Left ventricle myocardium inferior (tissue), 1 donor: ENCODE data around the gene TOE1. TPM values are rescaled to one million over a fixed set of nuclear protein-coding genes. Genes with fewer than 3 reads are reported as not detected.
"Not testable (repeated sequence)": the region's sequence is repeated elsewhere in the genome, so short reads cannot be mapped to it uniquely, and the experiment has no call there.

Experiments used
- DNase-seq: peaks from one replicate; pipeline ENCODE4 v3.0.0-alpha.2; 2020
- H3K27ac ChIP-seq: fragments of 200-600 bp; replicated peaks from 2 replicates; pipeline ENCODE4 v1.8.0; 2021
- H3K27me3 ChIP-seq: fragments of 200-600 bp; 2 replicates; pipeline ENCODE4 v1.8.0; 2021; ENCODE audit warnings: low read depth
- H3K36me3 ChIP-seq: fragments of 200-600 bp; 2 replicates; pipeline ENCODE4 v1.8.0; 2021
- H3K4me1 ChIP-seq: fragments of 200-600 bp; 2 replicates; pipeline ENCODE4 v1.8.0; 2021
- H3K4me3 ChIP-seq: fragments of 200-600 bp; 2 replicates; pipeline ENCODE4 v1.8.0; 2021; ENCODE audit warnings: mild to moderate bottlenecking, moderate library complexity
- H3K9me3 ChIP-seq: fragments of 200-600 bp; replicated peaks from 2 replicates; pipeline ENCODE4 v1.8.0; 2021
- CTCF ChIP-seq: fragments of 200-600 bp; IDR thresholded peaks from 2 replicates; pipeline ENCODE4 v1.8.0; 2021; ENCODE audit warnings: antibody characterized with exemption, mild to moderate bottlenecking, borderline replicate concordance
- intact Hi-C: fragments of 100-400 bp; cut with micrococcal nuclease; formaldehyde crosslinking; loops from one replicate; pipeline ENCODE4 v1.11.0; 2022
- total RNA-seq: library from RNA; stranded (reverse); fragmentation: NEBNext Ultra II Directional; extraction: Animal tissue kit (Norgen Biotek cat#: 25700); gene quantifications from one replicate; pipeline ENCODE4 v1.2.1, GENCODE V29; 2021
- donor health status: DM: no; HTN: yes; CAD: no; lungs with severe emphysema.

Gene TOE1
- total RNA-seq, 1 donor from 2014 or later = 3.2 TPM

- no peak overlapping the region for H3K4me3 ChIP-seq
- DNase-seq = no peak
- intact Hi-C loops = no loop called here
- H3K36me3 ChIP-seq = no peaks in the 10 kb centered on the region
- peaks cover 6% of the 10 kb centered on the region for H3K4me1 ChIP-seq
- no peaks in the 10 kb centered on the region for H3K9me3 ChIP-seq
- no peak overlapping the region for H3K27ac ChIP-seq
- no peak for TF ChIP-seq CTCF
- H3K27me3 ChIP-seq = no peaks in the 10 kb centered on the region
Measured at GRCh38 chr1:45378184-45378583, 38.2 kb downstream of the TOE1 start.

GRCh38 chr1:45379524-45379923 is 39.6 kb downstream of the TOE1 start:
- intact Hi-C loops = no loop called here
- TF ChIP-seq CTCF = no peak
- Histone ChIP-seq H3K36me3 (no peaks in the 10 kb centered on the region), H3K27me3 (no peaks in the 10 kb centered on the region), H3K9me3 (no peaks in the 10 kb centered on the region), H3K4me1 (peaks cover 6% of the 10 kb centered on the region), H3K27ac (no peak overlapping the region), H3K4me3 (no peak overlapping the region)
- DNase-seq = no peak

GRCh38 chr1:45380125-45380524 is 40.2 kb downstream of the TOE1 start:
- intact Hi-C loops = no loop called here
- no peak for DNase-seq
- peaks cover 6% of the 10 kb centered on the region for H3K4me1 ChIP-seq
- H3K27ac ChIP-seq = no peak overlapping the region
- no peak for TF ChIP-seq CTCF
- no peaks in the 10 kb centered on the region for H3K36me3 ChIP-seq
- H3K9me3 ChIP-seq = no peaks in the 10 kb centered on the region
- no peak overlapping the region for H3K4me3 ChIP-seq
- H3K27me3 ChIP-seq = no peaks in the 10 kb centered on the region

- H3K9me3 ChIP-seq = no peaks in the 10 kb centered on the region
- DNase-seq = no peak
- no peak for TF ChIP-seq CTCF
- H3K4me1 ChIP-seq = peaks cover 5% of the 10 kb centered on the region
- no peaks in the 10 kb centered on the region for H3K27me3 ChIP-seq
- intact Hi-C loops = no loop called here
- no peaks in the 10 kb centered on the region for H3K36me3 ChIP-seq
- H3K4me3 ChIP-seq = no peak overlapping the region
- H3K27ac ChIP-seq = no peak overlapping the region
Measured at GRCh38 chr1:45380730-45381129, 40.8 kb downstream of the TOE1 start.

GRCh38 chr1:45381243-45381642 is 41.3 kb downstream of the TOE1 start:
- TF ChIP-seq CTCF = no peak
- intact Hi-C loops = no loop called here
- Histone ChIP-seq H3K9me3 (no peaks in the 10 kb centered on the region), H3K4me3 (no peak overlapping the region), H3K27ac (no peak overlapping the region), H3K4me1 (peaks cover under 1% of the 10 kb centered on the region), H3K36me3 (no peaks in the 10 kb centered on the region), H3K27me3 (no peaks in the 10 kb centered on the region)
- DNase-seq = no peak

GRCh38 chr1:45383191-45383590 is 43.2 kb downstream of the TOE1 start:
- Histone ChIP-seq H3K36me3 (no peaks in the 10 kb centered on the region), H3K4me3 (no peak overlapping the region), H3K9me3 (no peaks in the 10 kb centered on the region), H3K4me1 (no peaks in the 10 kb centered on the region), H3K27ac (no peak overlapping the region), H3K27me3 (no peaks in the 10 kb centered on the region)
- intact Hi-C loops = no loop called here
- TF ChIP-seq CTCF = no peak
- DNase-seq = no peak

GRCh38 chr1:45384213-45384612 is 44.2 kb downstream of the TOE1 start:
- H3K9me3 ChIP-seq, H3K27ac ChIP-seq, H3K36me3 ChIP-seq, intact Hi-C loops, H3K4me1 ChIP-seq, H3K4me3 ChIP-seq, H3K27me3 ChIP-seq, DNase-seq: not testable (repeated sequence)
